LHCN-M2 (cell line): ENCODE data around the gene CUBN. TPM values are rescaled to one million over a fixed set of nuclear protein-coding genes. Genes with fewer than 3 reads are reported as not detected.

ENCODE experiments used
- DNase-seq: peaks from one replicate; pipeline ENCODE4 v3.0.0-alpha.2; 2012; ENCODE audit warnings: low read depth
- total RNA-seq: library from RNA; depleted of rRNA; stranded (reverse); fragments of >200 nt; gene quantifications from 2 replicates; pipeline ENCODE4 v1.2.3, GENCODE V29; 2014

The CUBN gene
- total RNA-seq, 1 experiment from 2014 or later: 0.69 TPM

- DNase-seq: no peak
Observed at GRCh38 chr10:17109046-17109445, 20.6 kb downstream of the CUBN start.

GRCh38 chr10:17106991-17107390 lies 22.6 kb downstream of the CUBN start:
- DNase-seq: no peak

GRCh38 chr10:17101910-17102266 lies 27.7 kb downstream of the CUBN start:
- DNase-seq: no peak

GRCh38 chr10:17101257-17101909 lies 28.2 kb downstream of the CUBN start:
- DNase-seq: no peak

- no peak for DNase-seq
Observed at GRCh38 chr10:17100586-17100985, 29.0 kb downstream of the CUBN start.

GRCh38 chr10:17098012-17098411 lies 31.6 kb downstream of the CUBN start:
- no peak for DNase-seq

GRCh38 chr10:17094844-17095243 lies 34.8 kb downstream of the CUBN start:
- no peak for DNase-seq

GRCh38 chr10:17092986-17093803 lies 36.4 kb downstream of the CUBN start:
- DNase-seq: no peak

GRCh38 chr10:17092216-17092944 lies 37.2 kb downstream of the CUBN start:
- no peak for DNase-seq

GRCh38 chr10:17088118-17088806 lies 41.3 kb downstream of the CUBN start:
- peak; percentile 65 for DNase-seq

GRCh38 chr10:17086865-17087367 lies 42.7 kb downstream of the CUBN start:
- no peak for DNase-seq

GRCh38 chr10:17085011-17085725 lies 44.4 kb downstream of the CUBN start:
- no peak for DNase-seq

- no peak for DNase-seq
Observed at GRCh38 chr10:17084258-17084657, 45.4 kb downstream of the CUBN start.

GRCh38 chr10:17081431-17081830 lies 48.2 kb downstream of the CUBN start:
- DNase-seq: no peak

GRCh38 chr10:17077890-17078289 lies 51.7 kb downstream of the CUBN start:
- DNase-seq: no peak

GRCh38 chr10:17077346-17077781 lies 52.2 kb downstream of the CUBN start:
- no peak for DNase-seq

- no peak for DNase-seq
Observed at GRCh38 chr10:17076626-17077345, 52.8 kb downstream of the CUBN start.

- peak; percentile 91 for DNase-seq
Observed at GRCh38 chr10:17075533-17076359, 53.9 kb downstream of the CUBN start.

GRCh38 chr10:17074541-17074847 lies 55.1 kb downstream of the CUBN start:
- DNase-seq: peak; percentile 85
